Mucosa of gallbladder (tissue), 1 donor: Measurements from ENCODE around the gene MPHOSPH6. TPM values are rescaled to one million over a fixed set of nuclear protein-coding genes. Genes with fewer than 3 reads are reported as not detected.
"Not testable (repeated sequence)": the region's sequence is repeated elsewhere in the genome, so short reads cannot be mapped to it uniquely, and the experiment has no call there.

Experiments
- DNase-seq: peaks from one replicate; pipeline ENCODE4 v3.0.0-alpha.2; 2020; ENCODE audit warnings: low spot score
- total RNA-seq: library from RNA; stranded (reverse); gene quantifications from one replicate; pipeline ENCODE4 v1.2.1, GENCODE V29; 2021
- donor health status: DM: no; HTN: no; CAD: no.

The MPHOSPH6 gene
- total RNA-seq, 1 donor from 2014 or later, result 14.4 TPM

DNA sequence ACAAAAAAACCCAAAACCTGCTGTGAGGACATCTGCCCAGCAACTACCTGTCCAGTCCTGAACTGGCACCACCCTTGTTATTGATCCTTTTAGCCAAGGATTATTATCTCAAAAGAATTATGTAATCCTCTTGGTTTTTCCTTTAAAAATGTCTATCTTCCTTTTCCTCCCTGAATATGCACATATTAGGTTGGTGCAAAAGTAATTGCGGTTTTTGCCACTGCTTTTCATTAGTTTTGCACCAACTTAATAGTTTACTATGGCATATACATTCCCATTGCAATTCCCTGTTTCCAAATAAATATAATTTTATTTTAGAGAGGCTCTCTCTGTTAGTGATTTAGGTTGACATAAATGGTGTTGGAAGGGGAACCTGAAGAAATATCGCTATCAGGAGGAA lies 51.3 kb downstream of the MPHOSPH6 start:
- DNase-seq, result no peak

DNA sequence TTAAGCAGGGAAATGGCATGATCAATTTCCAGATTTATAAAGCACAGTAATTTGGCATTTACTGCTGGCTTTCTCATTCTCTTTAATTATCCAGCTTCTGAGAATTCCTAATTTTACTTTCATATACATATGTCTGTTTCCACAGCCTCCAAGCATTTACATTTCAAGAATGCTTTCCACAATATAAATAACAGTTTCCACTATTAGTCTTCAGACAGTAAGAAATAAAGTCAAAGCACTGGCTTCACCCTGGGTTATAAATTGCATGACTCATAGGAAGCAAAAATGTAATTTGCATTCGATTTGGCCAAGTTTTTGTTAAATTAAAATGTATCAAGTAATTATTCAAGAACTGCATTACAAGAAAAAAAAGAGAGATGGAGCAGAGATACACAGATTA lies 53.5 kb downstream of the MPHOSPH6 start:
- no peak for DNase-seq

DNA sequence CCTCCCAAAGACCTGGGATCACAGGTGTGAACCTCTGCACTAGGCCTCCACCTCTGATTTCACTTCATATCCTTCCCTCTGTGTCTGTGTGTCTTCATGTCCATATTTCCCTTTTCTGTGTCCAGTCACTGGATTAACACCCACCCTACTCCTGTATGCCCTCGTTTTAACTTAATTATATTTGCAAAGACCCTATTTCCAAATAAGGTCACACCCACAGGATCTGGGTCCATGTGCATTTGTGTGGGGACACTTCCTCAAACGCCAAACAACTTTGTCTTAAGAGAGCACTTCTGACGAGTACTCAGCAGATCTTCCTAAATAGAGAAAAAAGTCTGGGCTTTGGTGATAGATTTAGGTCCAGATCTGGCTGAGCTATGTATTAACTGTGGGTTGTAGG lies 56.3 kb downstream of the MPHOSPH6 start:
- no peak for DNase-seq

DNA sequence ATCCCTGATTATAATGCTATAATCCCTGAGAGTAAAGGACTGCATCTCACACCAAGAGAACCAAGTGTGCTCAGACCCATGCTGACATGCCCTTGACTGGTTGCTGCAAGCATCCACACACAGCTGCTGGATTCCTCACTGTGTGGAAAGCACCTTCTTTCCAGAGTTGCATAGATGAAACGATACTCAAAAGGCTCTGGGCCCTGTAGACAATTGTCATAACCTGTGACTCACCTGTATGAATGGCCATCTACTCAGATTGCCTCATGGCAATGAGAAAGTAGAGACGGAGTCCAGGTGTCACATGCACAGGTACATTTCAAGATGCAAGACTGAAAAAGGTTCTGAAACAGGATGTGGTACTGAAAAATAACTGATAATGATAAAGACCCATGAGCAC lies 58.1 kb downstream of the MPHOSPH6 start:
- no peak for DNase-seq

DNA sequence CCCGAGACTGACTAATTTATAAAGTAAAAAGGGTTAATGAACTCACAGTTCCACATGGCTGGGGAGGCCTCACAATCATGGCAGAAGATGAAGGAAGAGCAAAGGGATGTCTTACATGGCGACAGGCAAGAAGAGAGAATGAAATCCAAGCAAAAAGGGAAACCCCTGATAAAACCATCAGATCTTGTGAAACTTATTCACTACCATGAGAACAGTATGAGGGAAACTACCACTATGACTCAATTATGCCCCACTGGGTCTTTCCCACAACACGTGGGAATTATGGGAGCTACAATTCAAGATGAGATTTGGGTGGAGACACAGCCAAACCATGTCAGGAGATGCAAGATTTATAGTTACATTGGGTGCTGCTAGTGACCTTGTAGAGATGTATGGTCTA lies 60.8 kb downstream of the MPHOSPH6 start:
- DNase-seq, result not testable (repeated sequence)

DNA sequence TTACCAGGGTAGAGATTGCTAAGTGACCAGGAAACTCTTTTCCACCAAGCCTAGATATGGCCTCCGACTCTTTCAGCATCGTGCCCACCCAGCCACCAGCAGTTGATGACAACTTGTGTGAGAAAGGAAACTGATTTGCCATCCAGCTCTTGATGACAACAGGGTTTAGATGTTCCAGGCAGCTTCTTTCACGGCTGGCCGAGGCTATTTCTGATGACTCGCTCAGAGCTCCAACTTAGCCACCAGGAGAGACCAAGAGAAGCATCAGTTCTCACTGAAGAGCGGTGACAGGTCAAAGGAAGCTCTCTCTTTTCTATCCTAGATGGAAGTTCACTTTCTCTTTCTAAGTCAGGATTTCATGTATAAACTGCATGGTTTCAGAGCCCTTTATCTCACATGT lies 61.2 kb downstream of the MPHOSPH6 start:
- no peak for DNase-seq

DNA sequence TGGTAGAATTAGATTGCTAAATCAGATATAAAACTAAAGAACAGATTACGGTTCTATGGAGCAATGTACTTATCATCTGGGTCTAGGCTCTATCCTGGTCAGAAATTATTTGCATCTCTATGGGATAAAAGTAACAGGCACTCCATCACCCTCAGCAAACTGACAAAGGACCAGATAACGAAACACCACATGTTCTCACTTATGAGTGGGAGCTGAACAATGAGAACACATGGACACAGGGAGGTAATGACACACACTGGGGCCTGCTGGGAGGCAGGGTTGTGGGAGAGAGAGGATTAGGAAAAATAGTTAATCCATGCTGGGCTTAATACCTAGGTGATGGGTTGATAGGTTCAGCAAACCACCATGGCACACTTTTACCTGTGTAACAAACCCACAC lies 61.9 kb downstream of the MPHOSPH6 start:
- no peak for DNase-seq

DNA sequence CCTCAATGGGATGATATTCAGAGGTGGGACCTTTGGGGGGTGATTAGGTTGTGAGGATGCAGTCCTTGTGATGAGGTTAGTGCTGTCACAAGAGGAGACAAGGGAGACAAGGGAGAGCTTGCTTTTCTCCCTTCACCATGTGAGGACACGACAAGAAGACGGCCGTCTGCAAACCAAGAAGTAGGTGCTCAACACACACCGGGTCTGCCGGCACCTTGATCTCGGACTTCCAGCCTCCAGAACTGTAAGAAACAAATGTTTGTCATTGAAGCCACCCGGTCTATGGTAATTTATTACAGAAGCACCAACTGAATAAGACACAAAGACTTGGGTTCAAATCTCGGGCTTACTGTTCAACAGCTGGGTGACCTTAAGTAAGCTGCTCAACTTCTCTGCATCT lies 64.9 kb downstream of the MPHOSPH6 start:
- DNase-seq, result no peak

Other genes with a start within 250 kb of the MPHOSPH6 start
- gene SDR42E1, start 158.8 kb downstream of the MPHOSPH6 start, total RNA-seq, result 10.5 TPM
- gene HSD17B2, start 135.0 kb downstream of the MPHOSPH6 start, total RNA-seq, result 114 TPM